Measurements from ENCODE around the gene HTT. TPM values are rescaled to one million over a fixed set of nuclear protein-coding genes. Genes with fewer than 3 reads are reported as not detected.

Gene HTT
- total RNA-seq, 6 experiments from 2014 or later = 25.5 to 37.8 (median 30.3) TPM

- no peak for TF ChIP-seq CTCF (IDR thresholded peaks at IDR 0.05)
- TF ChIP-seq POLR2A (IDR thresholded peaks at IDR 0.05) = no peak
- H3K27ac ChIP-seq = peak overlapping the region; percentile 1 to 16 (median 5)
- no peak overlapping the region for H3K4me3 ChIP-seq
- WGBS (ENCODE audit: insufficient coverage, low coverage, low lambda C conversion rate, missing lambda C conversion rate) = 90% methylated on average over 4 of the region's 4 CpGs
- H3K27me3 ChIP-seq = no peaks in the 10 kb centered on the region
- DNase-seq (no peak), ATAC-seq (no peak)
- intact Hi-C loops (cut with DNase I) = no loop called here
- no peaks in the 10 kb centered on the region for H3K9me3 ChIP-seq
- peaks cover 3 to 58% (median 19%) of the 10 kb centered on the region in 4 donors for H3K36me3 ChIP-seq
- H3K4me1 ChIP-seq = no peaks in the 10 kb centered on the region
Observed at GRCh38 chr4:3112201-3112600, 37.7 kb downstream of the HTT start.

- H3K4me3 ChIP-seq = no peak overlapping the region
- TF ChIP-seq CTCF (IDR thresholded peaks at IDR 0.05) (no peak), POLR2A (IDR thresholded peaks at IDR 0.05) (no peak)
- intact Hi-C loops (cut with DNase I) = no loop called here
- DNase-seq (no peak), ATAC-seq (no peak)
- H3K27ac ChIP-seq = peak overlapping the region in 1 of 3 donors; percentile 16
- no peaks in the 10 kb centered on the region for H3K9me3 ChIP-seq
- peaks cover 3 to 57% (median 16%) of the 10 kb centered on the region in 4 donors for H3K36me3 ChIP-seq
- H3K27me3 ChIP-seq = no peaks in the 10 kb centered on the region
- 80% methylated on average over 5 of the region's 5 CpGs for WGBS (ENCODE audit: insufficient coverage, low coverage, low lambda C conversion rate, missing lambda C conversion rate)
- H3K4me1 ChIP-seq = no peaks in the 10 kb centered on the region
Observed at GRCh38 chr4:3112609-3113469, 38.4 kb downstream of the HTT start.

GRCh38 chr4:3114377-3114776 is 39.9 kb downstream of the HTT start:
- H3K4me1 ChIP-seq = no peaks in the 10 kb centered on the region
- DNase-seq (no peak), ATAC-seq (no peak)
- H3K36me3 ChIP-seq = peaks cover 3 to 56% (median 16%) of the 10 kb centered on the region in 4 donors
- H3K27me3 ChIP-seq = no peaks in the 10 kb centered on the region
- intact Hi-C loops (cut with DNase I) = no loop called here
- H3K27ac ChIP-seq = no peak overlapping the region
- no peaks in the 10 kb centered on the region for H3K9me3 ChIP-seq
- WGBS (ENCODE audit: insufficient coverage, low coverage, low lambda C conversion rate, missing lambda C conversion rate) = 89% methylated on average over 5 of the region's 6 CpGs
- TF ChIP-seq CTCF (IDR thresholded peaks at IDR 0.05) (no peak), POLR2A (IDR thresholded peaks at IDR 0.05) (no peak)
- no peak overlapping the region for H3K4me3 ChIP-seq

GRCh38 chr4:3115637-3116270 is 41.3 kb downstream of the HTT start:
- Histone ChIP-seq H3K27ac (no peak overlapping the region), H3K27me3 (no peaks in the 10 kb centered on the region), H3K36me3 (peaks cover 3 to 53% (median 16%) of the 10 kb centered on the region in 4 donors), H3K4me3 (no peak overlapping the region), H3K9me3 (no peaks in the 10 kb centered on the region), H3K4me1 (no peaks in the 10 kb centered on the region)
- intact Hi-C loops (cut with DNase I) = no loop called here
- no peak for TF ChIP-seq POLR2A (IDR thresholded peaks at IDR 0.05)
- ATAC-seq (no peak), DNase-seq (no peak)
- WGBS (ENCODE audit: insufficient coverage, low coverage, low lambda C conversion rate, missing lambda C conversion rate) = 92% methylated on average over 9 of the region's 15 CpGs

- no peak overlapping the region for H3K27ac ChIP-seq
- ATAC-seq = no peak
Observed at GRCh38 chr4:3116955-3117354, 42.5 kb downstream of the HTT start.

More at GRCh38 chr4:3116955-3117354, 42.5 kb downstream of the HTT start:
- H3K9me3 ChIP-seq = no peaks in the 10 kb centered on the region
- no peaks in the 10 kb centered on the region for H3K27me3 ChIP-seq
- intact Hi-C loops (cut with DNase I) = no loop called here
- no peak for TF ChIP-seq CTCF (IDR thresholded peaks at IDR 0.05)
- TF ChIP-seq POLR2A (IDR thresholded peaks at IDR 0.05) = no peak
- H3K4me1 ChIP-seq = no peaks in the 10 kb centered on the region
- no peak overlapping the region for H3K4me3 ChIP-seq
- 88% methylated on average over 2 of the region's 2 CpGs for WGBS (ENCODE audit: insufficient coverage, low coverage, low lambda C conversion rate, missing lambda C conversion rate)
- DNase-seq = no peak
- peaks cover 3 to 62% (median 21%) of the 10 kb centered on the region in 4 donors for H3K36me3 ChIP-seq
